DOHH2 (cell line): ENCODE data around the gene ZNF841.
A peak's percentile ranks its signal among the peaks of the same experiment; 100 is the strongest.

Source experiments
- H3F3A ChIP-seq: fragments of 200-600 bp; sonication (generic), shearing (Covaris generic); 2 replicates; pipeline ENCODE4 v1.6.0; 2016; ENCODE audit warnings: antibody characterized with exemption, mild to moderate bottlenecking; ENCODE audit not compliant: control insufficient read depth, insufficient read depth
- H3K27ac ChIP-seq: fragments of 200-600 bp; sonication (generic); 2 replicates; pipeline ENCODE4 v1.5.1; 2014; ENCODE audit warnings: low read depth, mild to moderate bottlenecking, low read length, moderate library complexity
- H3K27me3 ChIP-seq: fragments of 200-600 bp; sonication (generic); 2 replicates; pipeline ENCODE4 v1.6.1; 2014; ENCODE audit warnings: mild to moderate bottlenecking, low read length, mixed read lengths; ENCODE audit not compliant: control insufficient read depth
- H3K36me3 ChIP-seq: fragments of 200-600 bp; sonication (generic); 2 replicates; pipeline ENCODE4 v1.6.1; 2014; ENCODE audit warnings: mild to moderate bottlenecking, low read length, moderate library complexity, mixed read lengths; ENCODE audit not compliant: control insufficient read depth
- H3K4me1 ChIP-seq: fragments of 200-600 bp; sonication (generic); 2 replicates; pipeline ENCODE4 v1.6.1; 2014; ENCODE audit warnings: mild to moderate bottlenecking, low read length, mixed read lengths; ENCODE audit not compliant: control insufficient read depth
- H3K4me2 ChIP-seq: fragments of 200-600 bp; sonication (generic); 2 replicates; pipeline ENCODE4 v1.6.0; 2014; ENCODE audit warnings: mild to moderate bottlenecking, low read length, moderate library complexity
- H3K4me3 ChIP-seq: fragments of 200-600 bp; sonication (generic); 2 replicates; pipeline ENCODE4 v1.5.1; 2014; ENCODE audit warnings: mild to moderate bottlenecking, low read length, mixed read lengths
- H3K79me2 ChIP-seq: fragments of 200-600 bp; sonication (generic); 2 replicates; pipeline ENCODE4 v1.6.1; 2014; ENCODE audit warnings: mild to moderate bottlenecking, low read length, mixed read lengths; ENCODE audit not compliant: control insufficient read depth
- H3K9me2 ChIP-seq: fragments of 200-600 bp; sonication (generic); replicated peaks from 2 replicates; pipeline ENCODE4 v1.6.1; 2014; ENCODE audit warnings: mild to moderate bottlenecking, low read length, mixed read lengths; ENCODE audit not compliant: control insufficient read depth
- H3K9me3 ChIP-seq: fragments of 200-600 bp; sonication (generic); 2 replicates; pipeline ENCODE4 v1.6.1; 2014; ENCODE audit warnings: antibody characterized with exemption, low read length, mixed read lengths; ENCODE audit not compliant: control insufficient read depth, insufficient read depth
- H4K20me1 ChIP-seq: fragments of 200-600 bp; sonication (generic); 2 replicates; pipeline ENCODE4 v1.6.0; 2014; ENCODE audit warnings: low read depth, mild to moderate bottlenecking, antibody characterized with exemption, low read length, moderate library complexity; ENCODE audit not compliant: control insufficient read depth, insufficient read depth
- CTCF ChIP-seq: fragments of 200-600 bp; sonication (generic); IDR thresholded peaks from one replicate; pipeline ENCODE4 v1.5.1; 2014; ENCODE audit warnings: antibody characterized with exemption, mild to moderate bottlenecking, low read depth, low read length; ENCODE audit not compliant: poor library complexity, severe bottlenecking
- EZH2phosphoT487 ChIP-seq: fragments of 200-600 bp; sonication (generic); IDR thresholded peaks from 2 replicates; pipeline ENCODE4 v1.6.1; 2017; ENCODE audit warnings: borderline replicate concordance, mild to moderate bottlenecking, antibody characterized with exemption, low read length, moderate library complexity, mixed read lengths

ZNF841 gene

GRCh38 chr19:52138278-52138982 is 42.9 kb upstream of the ZNF841 start:
- no peaks in the 10 kb centered on the region for H4K20me1 ChIP-seq
- TF ChIP-seq CTCF = no peak
- no peak for TF ChIP-seq EZH2phosphoT487
- peak overlapping the region; percentile 97 for H3K4me3 ChIP-seq
- no peaks in the 10 kb centered on the region for H3K27me3 ChIP-seq
- H3K36me3 ChIP-seq = peaks cover 20% of the 10 kb centered on the region
- H3K4me2 ChIP-seq = peak overlapping the region; percentile 93
- no peaks in the 10 kb centered on the region for H3K9me2 ChIP-seq
- H3K4me1 ChIP-seq = peaks cover 16% of the 10 kb centered on the region
- peak overlapping the region; percentile 86 for H3K27ac ChIP-seq
- H3K9me3 ChIP-seq = peaks cover 42% of the 10 kb centered on the region
- peaks cover 3% of the 10 kb centered on the region; the same call in 1 of the 2 replicates for H3F3A ChIP-seq
- peaks cover 57% of the 10 kb centered on the region for H3K79me2 ChIP-seq

GRCh38 chr19:52120286-52120685 is 24.7 kb upstream of the ZNF841 start:
- H3K4me3 ChIP-seq = no peak overlapping the region
- H3K4me1 ChIP-seq = no peaks in the 10 kb centered on the region
- H3K79me2 ChIP-seq = no peaks in the 10 kb centered on the region
- no peak overlapping the region for H3K27ac ChIP-seq
- no peaks in the 10 kb centered on the region for H3K9me2 ChIP-seq
- H3K4me2 ChIP-seq = no peak overlapping the region
- TF ChIP-seq CTCF = no peak
- no peak for TF ChIP-seq EZH2phosphoT487
- H3F3A ChIP-seq = no peaks in the 10 kb centered on the region
- H4K20me1 ChIP-seq = no peaks in the 10 kb centered on the region
- peaks cover 91% of the 10 kb centered on the region for H3K36me3 ChIP-seq
- peaks cover 66% of the 10 kb centered on the region for H3K9me3 ChIP-seq
- H3K27me3 ChIP-seq = no peaks in the 10 kb centered on the region

GRCh38 chr19:52115526-52116053 is 20.0 kb upstream of the ZNF841 start:
- no peak for TF ChIP-seq EZH2phosphoT487
- TF ChIP-seq CTCF = no peak
- Histone ChIP-seq H3K79me2 (no peaks in the 10 kb centered on the region), H3K9me2 (no peaks in the 10 kb centered on the region), H3K27me3 (no peaks in the 10 kb centered on the region), H3K27ac (no peak overlapping the region), H3K36me3 (peaks cover 62% of the 10 kb centered on the region), H3F3A (no peaks in the 10 kb centered on the region), H4K20me1 (no peaks in the 10 kb centered on the region), H3K4me3 (no peak overlapping the region), H3K4me2 (no peak overlapping the region), H3K9me3 (peaks cover 87% of the 10 kb centered on the region), H3K4me1 (no peaks in the 10 kb centered on the region)
